ENCODE results near the gene CACUL1.

CACUL1 gene

DNA sequence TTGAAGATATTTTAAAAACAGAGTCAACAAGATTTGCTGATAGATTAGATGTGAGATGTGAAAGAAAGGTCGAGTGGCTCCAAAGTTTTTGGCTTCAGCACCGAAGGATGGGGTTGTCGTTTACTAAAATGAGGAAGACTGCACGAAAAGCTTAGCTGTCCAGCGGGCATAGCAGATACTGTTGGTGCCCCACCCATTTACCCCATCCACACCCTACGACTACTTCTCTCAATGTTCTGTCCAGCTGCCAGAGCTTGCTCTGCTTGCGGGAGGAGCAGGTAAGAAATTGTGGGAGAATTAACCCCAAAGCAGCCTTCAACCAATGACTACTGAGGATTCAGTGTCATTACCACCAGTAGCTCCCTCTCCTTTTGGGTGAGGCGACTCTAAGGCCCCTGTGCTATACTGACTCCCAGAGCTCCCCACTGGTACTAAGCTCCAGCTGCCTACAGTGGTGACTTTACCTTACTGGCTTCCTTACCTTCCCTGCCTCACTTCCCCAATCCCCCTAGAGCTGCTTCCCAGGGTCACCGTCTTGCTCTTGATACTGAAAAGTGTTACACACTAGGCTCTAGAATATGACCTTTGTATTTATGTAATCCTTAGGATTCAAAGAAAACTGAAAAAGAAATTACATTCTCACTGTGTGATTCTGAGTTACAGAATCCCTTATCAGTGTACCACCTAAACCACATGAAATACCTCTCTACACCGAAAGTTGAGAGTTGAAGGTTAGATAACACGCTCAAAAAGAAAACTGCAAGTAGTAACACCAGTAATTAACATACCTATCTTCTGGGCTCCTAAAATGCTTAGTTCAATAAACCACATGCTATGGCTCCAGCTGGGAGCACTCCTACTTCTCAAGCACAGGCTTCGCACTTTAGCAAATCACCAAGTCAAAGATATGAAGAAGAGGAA is 22.3 kb downstream of the CACUL1 start:
- no peak for DNase-seq

DNA sequence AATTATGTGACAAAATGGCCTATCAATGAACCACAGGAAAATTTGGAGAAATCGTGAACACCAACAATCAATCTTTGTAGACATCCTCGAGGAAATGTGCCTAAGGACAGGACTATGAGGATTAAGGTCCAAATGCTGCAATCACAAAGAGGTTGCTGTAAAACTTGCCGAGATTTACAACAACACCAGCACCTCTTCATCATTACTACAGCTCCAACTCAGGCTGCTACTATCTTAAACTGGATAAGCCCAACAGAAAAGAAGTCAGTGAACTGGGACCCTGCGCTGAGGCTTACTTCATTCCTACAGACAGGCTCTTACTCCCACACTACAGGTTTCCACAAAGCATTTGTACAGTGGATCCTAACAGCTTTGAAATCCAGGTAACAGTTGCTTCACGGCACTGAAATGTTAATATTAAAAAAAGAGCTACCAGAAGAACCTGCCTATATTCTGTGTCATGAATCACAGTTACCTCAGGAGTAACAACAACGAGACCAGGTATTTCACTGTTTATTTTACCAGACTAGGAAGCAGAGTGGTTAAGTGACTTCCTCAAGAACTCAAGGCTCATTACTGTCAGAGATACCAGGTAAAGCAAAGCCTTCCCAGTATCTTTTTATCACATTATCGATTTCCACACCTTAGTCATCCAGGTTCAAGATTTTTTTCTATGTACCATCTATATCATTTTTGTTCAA is 23.9 kb downstream of the CACUL1 start:
- no peak for DNase-seq

DNA sequence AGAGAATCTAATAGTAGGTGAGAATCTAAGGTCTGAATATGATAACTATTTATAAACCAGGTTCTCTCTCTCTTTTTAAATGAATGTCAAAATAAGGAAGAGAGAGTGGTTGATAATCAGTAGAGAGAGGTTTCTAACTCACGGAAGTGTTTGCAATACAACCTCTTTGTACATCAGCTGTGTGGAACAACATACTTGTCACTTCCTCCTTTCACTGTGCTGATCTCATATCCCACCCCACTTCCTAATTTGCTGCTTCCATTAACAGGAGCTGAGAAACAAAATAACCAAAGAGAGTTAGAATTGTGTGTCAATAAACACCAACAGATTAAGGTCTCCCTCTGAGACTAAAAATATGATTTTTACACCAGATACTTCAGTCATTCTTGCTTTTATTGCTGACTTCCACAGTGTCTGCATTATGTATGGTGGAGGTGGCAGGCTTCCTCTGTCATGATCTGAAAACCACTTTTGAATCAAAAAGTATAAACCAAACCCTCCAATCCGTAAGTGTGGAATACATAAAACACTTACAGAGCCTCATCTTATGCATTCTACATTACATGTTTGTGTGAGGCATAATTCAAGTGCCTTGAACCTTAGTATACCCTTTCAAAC is 25.0 kb downstream of the CACUL1 start:
- DNase-seq = no peak

DNA sequence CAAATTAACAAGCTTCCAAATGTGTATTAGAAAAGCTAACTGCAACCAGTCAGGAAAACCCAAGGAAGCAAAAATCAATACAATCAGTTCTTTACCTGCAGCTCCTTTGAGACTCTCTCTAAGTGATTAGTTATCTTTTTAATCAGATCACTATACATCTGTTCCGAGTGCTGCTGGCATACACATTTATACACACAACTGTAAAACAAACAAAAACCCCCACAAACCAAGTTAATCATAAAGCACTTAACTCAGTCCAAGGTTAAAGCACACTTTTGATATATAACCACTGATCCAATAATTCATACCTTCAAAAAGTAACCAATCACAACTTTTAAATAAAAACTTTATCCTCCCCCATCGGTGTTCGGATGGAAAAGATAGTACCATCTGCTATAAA is 25.6 kb downstream of the CACUL1 start:
- no peak for DNase-seq

DNA sequence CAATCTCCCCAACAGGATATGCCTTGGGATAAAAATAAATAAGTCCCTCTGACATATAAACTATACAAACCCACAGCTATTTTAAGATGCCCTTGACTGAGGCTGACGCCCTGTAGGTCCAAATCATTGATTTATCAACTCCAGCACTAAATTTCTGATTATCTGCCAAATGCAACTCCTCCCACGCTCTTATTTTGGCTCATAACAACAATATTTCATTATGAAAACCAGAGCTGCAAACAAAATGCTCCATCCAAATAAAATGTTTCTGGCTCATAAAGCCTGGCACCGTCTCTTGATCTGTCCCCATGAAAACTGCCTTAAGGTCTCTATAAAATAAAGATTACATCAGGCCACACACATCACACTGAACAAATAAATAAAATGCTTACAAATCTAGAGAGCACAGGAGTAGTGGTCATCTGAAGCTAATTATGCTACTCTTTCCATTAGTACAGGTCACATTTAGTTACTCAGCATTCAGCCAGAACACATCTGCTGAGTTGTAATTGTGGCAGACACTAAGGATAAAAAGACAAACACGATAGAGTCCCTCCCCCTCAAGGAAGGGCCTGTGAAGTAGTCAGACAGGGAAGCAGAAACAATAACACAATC is 28.8 kb downstream of the CACUL1 start:
- DNase-seq = no peak

DNA sequence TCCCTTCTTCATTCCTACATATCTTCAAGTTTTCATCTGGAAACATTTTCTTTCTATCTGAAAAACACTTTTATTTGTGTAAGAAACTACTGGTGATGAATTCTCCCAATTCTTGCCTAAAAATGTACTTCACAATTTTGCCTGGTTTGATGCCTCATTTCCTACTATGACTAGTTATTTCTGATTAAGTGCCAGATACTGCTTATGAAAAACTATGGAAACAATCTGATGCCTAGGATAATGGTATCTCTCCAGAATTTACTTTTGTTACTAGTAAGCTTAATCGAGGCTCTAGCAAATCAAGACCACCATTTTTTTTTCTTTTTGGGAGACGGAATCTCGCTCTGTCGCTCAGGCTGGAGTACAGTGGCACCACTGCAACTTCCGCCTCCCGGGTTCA is 31.3 kb downstream of the CACUL1 start:
- DNase-seq = no peak

DNA sequence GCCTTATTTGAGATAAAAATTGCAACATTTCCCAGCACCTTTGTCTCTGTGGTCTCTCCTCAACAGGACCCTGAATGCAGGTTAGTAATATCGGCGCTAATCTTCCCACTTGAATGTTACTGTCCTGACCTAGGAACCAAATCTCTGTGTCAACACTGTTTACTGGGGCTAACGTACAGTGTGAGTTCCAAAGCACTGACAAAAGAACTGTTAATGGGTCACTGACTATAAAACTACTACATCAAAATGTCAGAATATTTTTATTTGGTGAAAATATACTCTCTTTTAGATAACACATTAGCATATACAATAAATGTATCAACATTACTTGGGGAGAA is 33.3 kb downstream of the CACUL1 start:
- no peak for DNase-seq

DNA sequence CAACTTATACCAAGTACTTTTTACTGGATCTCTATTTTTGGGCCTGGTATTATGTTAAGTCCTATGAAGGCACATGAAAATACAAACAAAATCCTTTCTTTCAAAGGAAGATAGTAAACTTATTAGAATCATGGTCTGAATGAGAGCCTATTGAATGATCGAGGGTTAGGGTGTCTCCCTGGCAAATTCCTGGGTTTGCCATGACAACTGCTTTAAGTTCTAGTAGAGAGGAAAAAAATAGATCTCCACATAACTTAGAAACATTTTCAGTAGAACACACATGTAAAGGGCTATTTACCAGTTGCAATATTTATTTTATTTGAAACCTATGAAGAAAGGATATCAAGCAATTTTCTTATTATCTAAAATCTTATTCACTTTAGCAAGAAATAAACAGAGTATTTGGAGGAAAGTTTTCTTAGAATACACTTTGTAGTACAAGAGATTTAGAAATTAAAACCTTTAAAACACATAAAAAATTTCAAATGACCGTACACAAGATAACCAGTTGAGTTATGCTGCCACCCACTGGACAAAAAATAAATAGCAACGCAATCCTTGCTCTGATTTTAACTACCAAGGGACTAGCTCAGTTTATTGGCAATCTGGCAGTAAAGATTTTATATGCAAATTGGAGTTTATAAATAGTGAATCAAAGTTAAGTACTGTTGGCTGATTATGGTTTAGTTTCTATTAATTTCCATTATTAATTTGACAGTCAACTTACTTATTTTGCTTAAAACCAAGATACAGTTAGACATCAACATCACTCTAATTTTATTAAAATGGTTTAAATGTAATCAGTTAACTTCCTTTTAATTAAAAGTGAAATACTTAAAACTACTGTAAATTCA is 33.9 kb downstream of the CACUL1 start:
- no peak for DNase-seq

DNA sequence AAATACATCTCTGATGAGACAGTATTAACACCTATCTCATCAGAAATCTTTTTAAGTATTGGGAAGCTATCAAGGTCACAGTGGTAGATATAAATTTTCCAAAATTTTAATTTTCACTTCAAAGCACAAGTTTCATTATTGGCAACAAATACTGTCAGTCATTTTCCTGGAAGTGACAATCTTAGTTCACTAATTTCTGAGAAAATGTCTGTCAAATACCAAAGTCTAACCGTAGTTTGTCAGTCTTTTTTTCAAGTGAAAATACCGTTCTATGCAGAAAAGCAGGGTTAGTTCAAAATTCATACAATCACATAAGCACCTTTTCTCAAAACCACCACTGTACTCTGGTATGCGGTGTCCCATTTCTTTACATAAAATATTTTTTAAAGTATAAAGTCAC is 40.4 kb downstream of the CACUL1 start:
- no peak for DNase-seq

DNA sequence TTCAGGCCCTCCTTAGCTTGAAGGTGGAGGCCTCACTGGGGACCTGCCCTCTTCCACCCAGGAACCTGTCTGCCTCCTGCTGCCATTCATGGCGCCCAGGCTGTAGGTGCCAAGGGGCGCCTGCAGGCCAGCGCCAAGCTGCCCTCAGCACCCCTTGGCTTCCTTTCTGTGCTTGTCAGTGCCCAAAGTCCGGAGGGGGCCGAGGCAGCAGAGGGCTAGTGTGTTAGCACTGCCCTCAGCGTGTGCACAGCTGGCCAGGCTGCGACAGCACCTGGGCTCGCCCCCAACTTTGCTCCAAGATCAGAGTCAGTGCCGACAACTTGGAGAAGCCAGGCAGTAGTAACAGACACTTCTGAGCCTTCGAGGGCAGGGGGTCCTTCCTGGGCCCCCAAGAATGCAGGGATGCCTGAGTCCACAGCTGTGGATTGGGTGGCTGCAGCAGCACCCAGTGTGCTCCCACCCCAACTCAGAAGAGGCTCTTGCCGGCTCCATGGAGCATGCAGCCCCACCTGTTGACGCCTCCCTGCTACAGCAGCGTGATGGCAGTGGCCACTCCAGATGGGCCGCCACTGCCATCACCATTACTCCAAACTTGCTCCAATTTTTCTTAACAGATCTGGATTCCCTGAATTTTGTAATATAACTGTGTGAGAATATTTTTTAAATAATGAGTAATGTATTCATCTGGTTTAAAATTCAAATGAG is 41.7 kb downstream of the CACUL1 start:
- DNase-seq = no peak

DNA sequence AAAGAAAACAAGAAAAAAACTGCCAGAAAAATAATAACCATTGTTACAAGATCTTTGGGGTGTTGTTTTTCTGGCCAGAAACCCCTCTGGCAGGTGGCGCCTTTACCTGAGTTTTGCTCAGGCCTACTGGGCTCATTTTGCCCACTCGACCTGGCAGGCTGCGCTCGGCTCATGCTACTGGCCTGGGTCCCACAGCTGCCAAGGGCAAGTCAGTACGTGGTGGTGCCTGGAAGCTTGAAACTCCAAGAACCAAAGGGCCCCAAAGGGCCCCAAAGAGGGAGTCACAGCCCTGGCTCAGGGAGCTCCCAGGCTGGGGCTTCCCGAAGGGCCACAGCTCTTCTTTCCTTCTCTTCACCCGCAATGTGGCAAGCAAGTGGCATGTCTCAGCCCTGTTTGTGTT is 42.7 kb downstream of the CACUL1 start:
- DNase-seq = no peak

DNA sequence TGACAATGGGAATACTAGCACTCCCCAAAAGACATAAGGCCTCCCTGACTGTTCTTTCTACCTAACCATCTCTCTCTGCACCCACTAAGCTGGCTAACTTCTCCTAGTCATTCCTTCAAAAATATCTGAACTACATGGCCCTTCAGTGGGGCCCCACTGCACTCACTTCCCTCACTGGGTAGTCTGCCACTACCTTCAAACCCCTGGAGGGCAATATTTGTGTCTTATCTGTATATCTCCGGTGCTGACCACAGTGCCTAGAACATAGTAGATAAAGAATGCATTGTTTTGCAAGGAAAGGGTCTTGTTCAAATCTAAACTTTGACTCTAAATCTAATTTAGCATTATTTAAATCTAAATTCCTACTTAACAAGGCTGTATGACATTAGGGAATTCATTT is 44.3 kb downstream of the CACUL1 start:
- DNase-seq = no peak

DNA sequence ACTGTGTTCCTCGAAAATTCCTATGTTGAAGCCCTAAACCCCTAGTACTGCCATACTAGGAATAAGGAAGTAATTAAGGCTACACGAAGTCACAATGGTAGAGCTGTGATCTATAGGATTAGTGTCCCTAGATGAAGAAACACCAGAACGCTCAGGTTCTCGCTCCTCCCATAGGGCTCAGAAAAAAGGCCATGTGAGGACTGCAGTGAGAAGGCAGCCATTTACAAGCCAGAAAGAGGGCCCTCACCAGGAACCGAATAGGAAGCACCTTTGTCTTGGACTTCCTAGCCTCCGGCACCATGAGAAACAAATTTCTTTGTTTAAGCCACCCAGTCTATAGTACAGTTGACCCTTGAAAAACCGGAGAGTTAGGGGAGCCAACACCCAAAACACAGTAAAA is 46.2 kb downstream of the CACUL1 start:
- DNase-seq = no peak

DNA sequence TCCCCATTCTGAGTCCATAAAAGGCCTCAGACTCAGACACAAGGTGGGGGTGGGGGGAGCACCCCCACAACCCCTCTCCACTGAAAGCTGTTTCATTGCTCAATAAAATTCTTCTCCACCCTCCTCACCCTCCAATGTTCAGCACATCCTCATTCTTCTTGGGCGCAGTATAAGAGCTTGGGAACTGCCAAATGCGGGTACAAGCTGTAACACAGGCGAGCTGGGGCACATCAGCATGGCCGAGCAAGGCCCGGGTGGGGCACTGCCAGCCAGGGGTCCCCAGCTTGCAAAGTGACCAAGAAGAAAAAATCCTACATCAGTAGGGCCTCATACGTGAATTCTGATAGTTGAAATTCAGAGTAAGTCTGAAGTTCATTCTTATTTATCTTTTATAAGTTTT is 50.1 kb downstream of the CACUL1 start:
- no peak for DNase-seq

DNA sequence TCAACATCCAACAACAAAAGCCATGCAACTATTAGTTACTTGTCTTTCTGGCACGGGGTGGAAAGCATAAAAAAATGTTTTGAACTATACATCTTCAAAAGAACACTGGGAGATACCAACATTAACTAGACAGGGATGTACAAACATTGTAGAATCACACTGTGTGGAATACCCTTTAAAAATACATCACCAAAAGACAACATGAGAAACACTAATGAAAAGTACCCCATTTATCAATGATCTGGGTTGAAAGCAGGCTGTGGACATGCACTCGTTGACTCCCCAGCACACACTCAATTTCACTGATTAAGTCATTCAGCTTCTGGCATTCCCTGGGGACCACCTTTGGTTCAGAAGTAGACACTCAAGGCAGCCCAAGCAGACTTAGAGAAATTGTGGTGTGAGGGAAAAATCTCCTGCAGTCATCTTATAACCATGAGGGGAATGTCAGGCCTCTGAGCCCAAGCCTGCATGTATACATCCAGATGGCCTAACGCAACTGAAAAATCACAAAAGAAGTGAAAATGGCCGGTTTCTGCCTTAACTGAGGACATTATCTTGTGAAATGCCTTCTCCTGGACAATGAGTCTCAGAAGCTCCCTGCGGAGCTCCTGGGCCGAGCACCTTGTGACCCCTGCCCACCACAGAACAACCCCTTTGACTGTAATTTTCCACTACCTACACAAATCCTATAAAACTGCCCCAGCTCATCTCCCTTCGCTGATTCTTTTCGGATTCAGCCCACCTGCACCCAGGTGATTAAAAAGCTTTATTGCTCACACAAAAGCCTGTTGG is 53.0 kb downstream of the CACUL1 start:
- DNase-seq = no peak

DNA sequence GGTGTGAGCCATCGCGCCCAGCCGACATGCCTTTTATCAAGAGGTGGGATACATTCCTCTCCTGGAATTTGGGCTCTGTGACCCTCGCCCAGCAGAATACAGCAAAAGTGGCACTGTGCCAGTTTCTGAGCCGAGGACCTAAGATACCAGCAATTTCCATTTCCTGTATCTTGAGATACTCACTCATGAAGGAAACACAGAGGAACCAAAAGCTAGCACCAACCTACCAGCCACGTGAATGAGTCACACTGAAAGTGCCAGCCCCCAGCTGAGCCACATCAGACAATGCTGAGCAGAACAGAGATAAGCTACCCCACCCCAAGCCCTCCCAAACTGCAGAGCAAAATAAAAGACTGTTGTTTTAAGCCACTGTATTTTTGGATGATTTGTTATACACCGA is 56.3 kb downstream of the CACUL1 start:
- DNase-seq = no peak

DNA sequence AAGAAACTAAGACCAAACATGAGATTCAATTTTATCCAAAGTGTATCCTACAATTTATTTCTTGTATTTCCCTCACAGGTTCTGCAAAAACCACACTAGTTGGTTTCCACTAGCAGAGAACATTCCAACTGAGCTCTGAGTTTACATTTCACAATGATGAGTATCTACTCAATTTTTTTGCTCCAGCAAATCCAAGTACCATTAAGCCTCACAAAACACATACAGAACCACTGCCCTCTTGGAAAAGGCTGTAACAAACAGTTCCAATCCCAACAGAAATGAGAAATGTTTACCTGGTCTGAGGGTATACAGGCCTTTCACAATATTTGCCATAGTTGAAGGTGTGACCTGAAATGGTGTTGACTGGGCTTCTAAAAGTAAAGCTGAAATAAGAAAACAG is 59.9 kb downstream of the CACUL1 start:
- no peak for DNase-seq

DNA sequence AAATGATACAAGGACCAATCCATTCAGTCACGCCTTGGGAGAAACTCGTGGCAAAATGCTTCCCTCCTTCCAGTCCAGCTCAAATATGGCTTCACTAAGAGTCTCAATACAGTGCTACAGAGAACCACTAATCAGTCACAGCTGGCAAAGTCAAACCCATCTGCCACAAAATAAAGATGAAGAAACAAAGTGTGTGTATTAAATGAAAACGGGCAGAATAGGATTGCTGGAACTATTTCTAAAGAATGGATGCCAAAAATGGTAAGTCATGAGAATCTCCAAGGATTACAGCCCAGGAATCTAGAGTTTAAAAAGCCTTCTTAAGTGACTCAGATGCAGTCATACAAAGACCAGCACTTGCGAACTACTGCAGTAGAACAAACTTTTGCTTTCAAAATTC is 61.9 kb downstream of the CACUL1 start:
- no peak for DNase-seq

DNA sequence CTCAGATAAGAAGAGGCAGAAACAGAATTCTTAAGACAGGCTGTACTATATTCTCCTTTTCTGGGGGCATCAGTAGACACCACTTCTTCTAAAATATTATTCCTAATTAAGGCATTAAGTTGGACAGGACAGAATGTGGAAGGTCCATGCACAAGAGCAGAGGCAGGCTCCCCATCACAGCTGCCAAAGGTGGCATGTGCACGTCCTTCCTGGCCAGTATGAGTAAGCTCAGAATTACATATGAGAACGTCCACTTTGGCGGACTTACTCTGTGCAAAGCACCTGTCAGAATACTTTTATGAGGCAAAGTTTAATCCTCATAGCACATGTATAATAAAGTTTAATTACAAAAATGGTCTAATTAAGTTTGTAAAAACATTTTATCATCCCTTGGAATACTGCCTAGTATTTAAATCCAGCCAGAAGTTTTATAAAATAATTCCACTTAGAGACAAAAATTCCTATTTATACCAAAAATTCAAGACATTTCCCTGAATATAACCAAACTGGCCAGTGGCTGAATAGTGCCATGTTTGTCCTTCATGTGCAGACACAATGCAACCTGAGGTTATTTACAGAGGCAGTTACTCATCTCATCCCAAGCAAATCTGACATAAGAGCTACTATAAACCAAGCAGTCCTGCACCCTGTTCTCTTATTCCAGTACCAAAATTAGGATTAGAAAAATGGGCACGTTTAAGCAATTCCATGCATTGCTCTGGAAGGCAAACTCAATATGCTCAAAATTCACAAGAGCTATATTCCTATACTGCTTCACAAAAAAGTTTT is 65.5 kb downstream of the CACUL1 start:
- DNase-seq = no peak

DNA sequence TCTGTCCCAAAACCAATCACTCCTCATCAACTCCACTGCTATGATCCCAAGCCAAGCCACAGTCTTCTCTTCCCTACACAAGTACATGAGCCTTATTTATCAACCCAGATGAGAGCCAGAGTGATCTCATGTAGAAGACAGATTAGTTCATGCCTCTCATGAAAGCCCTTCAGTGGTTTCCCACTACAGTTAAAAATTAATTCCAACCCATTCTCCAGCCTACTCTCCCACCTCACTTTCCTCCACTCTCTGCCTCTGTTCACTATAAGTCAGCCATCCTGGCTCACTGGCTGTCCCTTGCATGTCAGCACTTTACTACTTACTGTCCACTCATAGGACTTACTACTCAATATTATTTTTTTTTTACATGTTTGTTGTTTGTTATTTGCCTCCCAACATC is 67.3 kb downstream of the CACUL1 start:
- no peak for DNase-seq
